Activated CD4-positive, alpha-beta T cell treated with anti-CD3 and anti-CD28 coated beads for 1 hour (primary cell): ENCODE data around the gene COL20A1.
"Not testable (repeated sequence)": the region's sequence is repeated elsewhere in the genome, so short reads cannot be mapped to it uniquely, and the experiment has no call there.

Source experiments
- DNase-seq: peaks from one replicate; pipeline ENCODE4 v3.0.0-alpha.2; 2020

COL20A1 gene

DNA sequence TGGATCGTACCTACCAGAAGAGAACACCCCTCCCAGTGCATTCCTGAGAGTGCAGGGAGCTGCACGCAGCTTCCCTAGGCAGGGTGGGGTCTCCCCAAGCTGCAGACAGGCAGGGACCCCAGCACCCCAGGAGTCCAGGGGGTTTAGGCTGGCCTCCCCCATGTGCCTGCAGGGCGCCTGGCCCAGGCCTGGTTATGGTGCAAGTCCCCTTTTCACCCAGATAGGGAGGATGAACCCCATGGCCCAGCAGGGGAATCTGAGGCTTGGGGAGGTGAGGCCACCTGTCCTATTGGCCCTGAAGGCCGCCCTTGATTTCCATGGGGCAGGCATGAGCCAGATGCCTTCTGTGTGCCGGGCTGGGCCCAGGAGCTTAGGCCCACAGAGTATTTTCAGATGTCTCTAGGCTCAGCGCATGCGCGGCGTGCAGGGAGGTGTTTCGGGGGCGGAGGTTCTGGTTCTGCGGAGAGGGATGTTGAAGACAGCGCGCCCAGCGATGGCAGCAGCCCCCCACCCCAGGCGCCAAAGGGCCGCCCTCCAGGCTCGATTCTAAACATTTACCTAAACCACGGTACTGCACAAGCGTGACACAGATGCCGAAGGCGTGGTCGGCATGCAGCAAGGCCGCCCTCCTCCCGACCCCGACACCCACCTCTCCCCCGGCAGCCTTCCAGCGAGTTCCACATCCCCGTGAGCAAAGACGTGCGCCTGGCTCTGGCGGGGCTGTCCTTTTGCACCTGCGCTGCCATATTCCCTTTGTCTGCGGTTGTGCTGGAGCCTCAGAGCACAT lies 29.4 kb downstream of the COL20A1 start:
- no peak for DNase-seq

DNA sequence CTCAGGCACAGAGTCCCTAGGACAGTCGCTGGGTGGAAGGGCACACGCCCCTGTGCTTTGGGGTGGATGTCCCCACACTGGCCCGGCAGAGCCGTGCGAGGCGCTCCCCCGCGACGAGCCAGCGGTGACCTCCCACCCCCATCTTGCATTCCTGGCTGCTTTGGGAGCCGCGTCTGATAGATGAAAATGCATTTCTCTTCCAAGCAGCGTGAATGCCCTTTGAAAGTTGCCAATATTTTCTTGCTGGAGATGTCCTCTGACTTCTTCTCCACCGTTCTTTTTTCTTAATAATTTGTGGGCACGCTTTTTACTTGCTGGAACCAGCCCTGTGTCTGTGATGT lies 29.9 kb downstream of the COL20A1 start:
- no peak for DNase-seq

DNA sequence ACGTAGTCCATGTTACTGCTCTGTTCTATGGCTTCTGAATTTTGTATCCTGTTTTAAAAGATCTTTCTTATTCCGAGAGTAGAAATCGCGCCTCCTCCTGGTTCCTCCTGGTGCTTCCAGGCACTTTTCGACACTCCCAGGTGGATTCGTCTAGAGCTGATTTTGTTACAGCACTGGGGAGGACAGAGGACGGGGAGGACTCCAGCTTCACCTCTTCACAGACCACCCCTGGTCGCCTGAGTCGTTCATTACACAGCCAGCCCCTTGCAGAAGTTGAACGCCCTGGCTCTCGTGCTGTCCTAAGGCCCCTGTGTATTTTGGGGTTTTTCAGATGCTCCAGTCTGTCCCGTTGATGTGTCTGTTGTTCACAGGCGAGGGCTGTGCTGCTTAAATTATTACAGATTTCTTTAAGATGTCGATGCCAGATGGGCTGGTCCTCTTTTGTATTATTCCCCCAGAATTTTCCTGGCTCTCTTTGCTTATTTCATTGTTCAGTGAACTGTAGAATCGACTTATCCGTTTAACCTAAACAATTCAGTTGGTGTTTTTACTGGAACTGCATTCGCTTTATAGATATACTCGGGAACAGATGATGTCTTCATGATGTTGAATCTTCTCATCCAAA lies 30.5 kb downstream of the COL20A1 start:
- DNase-seq = no peak

DNA sequence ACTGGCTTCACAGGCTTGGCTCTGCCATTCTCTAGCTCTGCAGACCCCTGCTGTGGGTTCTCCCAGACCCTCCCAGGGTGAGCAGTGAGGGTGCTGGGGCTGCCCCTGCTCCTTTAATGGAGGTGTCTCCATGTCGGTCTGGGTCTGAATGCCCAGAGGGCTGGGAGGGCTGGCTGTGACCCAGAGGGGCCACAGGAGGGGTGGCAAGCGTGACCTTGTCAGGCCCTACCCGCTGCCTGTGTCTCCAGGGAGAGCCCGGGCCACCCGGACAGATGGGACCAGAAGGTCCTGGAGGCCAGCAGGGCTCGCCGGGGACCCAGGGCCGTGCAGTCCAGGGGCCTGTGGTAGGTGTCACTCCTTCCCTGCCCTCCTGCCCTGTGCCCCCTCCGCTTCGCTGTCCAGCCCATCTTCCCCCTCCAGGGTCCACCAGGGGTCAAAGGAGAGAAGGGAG lies 32.1 kb downstream of the COL20A1 start:
- no peak for DNase-seq

DNA sequence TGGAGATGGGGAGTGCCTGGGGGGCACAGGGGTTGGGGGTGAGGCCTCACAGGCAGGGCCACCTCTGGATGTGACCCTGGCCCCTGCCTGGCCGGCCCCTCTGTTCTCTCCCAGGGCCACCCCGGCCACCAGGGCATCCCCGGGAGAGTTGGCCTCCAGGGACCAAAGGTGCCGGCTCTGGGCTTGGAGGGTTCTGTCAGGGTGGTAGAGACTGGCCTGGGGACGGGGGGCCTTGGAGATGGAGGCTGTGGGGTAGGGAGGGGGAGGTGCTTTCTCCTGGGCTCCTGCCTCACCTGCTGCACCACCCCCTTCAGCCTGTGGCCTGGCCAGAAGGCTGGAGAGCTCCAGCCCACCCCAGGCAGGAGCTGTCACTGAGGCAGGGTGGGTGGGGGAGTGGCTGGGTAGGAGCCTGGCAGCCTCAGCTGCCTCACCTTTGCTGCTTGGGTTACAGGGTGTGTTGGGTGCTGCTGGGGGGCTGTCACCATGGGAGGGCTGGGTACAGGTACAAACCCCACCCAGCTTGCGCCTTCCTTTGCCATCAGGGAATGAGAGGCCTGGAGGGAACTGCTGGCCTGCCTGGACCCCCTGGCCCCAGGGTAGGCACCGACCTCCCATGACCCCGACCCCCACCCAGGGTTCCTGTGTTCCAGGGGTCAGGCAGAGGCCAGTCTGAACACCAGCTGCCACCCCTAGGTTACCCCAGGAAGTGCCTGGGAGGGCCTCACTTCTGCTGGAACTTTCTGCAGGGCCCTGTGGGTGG lies 32.7 kb downstream of the COL20A1 start:
- no peak for DNase-seq

- DNase-seq = no peak
Observed at GRCh38 chr20:63326314-63327230, 33.6 kb downstream of the COL20A1 start.

DNA sequence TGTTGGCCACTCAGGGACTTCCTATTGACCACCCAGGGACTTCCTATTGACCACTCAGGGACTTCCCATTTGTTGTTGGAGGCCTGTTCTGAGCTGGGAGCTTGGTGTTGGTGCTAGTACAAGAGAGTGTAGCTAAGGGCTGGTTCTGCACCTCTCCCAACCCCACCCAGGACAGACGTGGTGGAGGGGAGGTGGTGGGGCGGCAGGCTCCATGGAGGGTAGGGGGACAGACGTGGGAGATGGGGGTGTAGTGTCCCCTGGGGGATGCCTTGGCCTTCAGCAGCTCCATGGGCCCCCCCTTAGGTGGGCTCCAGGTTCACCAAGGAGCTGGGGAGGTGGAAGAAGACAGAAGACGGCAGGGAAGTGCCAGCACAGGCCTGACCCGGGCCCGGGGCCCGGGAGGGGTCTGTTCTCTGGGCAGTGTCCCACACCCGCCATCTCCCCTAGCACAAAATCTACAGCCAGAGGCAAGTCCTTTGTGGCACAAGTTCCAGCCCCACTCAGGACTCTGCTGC lies 34.3 kb downstream of the COL20A1 start:
- DNase-seq = no peak

DNA sequence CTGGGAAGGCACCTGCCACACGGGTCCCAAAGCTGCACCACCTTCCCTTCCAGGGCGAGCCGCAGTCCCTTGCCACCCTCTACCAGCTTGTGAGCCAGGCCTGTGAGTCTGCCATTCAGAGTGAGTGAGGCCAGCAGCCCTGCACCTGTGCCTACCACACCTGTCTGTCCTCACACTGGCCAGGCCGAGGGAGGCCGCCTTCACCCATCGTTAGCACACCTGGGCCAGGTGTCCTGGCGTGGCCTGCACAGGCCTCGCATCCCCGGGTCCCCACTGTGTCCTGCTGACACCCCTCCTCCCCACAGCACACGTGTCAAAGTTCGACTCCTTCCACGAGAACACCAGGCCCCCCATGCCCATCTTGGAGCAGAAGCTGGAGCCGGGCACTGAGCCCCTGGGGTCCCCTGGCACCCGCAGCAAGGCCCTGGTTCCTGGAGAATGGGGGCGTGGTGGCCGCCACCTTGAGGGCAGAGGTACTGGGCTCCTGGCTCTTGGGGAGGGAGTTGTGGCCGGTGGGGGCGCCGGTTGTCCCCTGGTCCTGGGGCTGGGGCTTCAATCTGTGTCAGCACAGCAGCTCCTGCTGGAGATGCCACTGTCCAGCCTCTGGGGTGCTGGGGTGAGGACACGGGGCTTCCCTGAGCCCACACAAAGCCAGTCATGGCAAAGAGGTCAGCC lies 35.2 kb downstream of the COL20A1 start:
- no peak for DNase-seq

DNA sequence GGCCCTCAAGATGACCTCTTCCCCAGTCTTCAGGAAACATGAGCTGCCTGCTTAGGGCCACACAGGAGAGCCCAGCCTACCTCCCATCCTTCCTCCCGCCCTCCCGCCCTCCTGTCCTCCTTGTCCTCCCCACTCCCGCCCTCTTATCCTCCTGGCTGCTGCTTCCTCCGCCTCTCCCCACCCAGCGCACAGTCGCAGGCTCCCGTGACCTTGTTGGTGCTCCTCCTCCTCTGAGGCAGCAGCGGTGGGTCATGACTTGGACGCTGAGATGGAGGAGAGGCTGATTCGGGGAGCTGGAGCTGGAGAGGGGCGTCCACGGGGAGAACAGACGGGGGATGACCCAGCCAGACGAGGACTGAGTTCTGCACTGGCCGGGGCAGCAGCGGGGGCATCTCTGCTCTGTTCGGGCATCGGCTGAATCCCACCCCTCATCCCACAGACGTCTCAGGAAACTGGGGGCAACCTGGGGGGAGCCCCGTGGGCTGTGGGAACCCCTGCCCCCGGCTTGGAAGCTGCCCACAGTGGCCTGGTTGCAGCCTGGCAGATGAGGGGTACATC lies 35.8 kb downstream of the COL20A1 start:
- no peak for DNase-seq

GRCh38 chr20:63329331-63330083 lies 36.5 kb downstream of the COL20A1 start:
- DNase-seq = no peak

- DNase-seq = no peak
Observed at GRCh38 chr20:63330084-63330760, 37.2 kb downstream of the COL20A1 start.

DNA sequence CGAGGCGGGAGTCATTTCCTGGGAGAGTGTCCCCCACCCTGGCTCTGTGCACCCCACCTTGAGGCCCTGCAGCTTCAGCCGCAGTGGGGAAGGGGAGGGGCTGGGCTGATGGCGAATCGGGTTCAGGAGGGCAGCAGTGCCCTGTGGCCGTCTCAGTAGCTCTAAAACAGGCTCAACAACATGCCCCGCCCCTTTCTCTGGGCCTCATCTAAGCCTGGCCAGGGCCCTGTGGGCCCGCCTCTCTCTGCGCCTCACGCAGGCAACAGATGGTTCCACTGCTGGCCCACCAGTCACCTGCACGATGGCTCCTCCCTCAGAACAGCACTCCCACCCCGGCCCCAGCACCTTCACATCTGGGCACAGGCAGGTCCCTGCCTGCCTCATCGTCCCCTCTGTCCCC lies 38.0 kb downstream of the COL20A1 start:
- DNase-seq = no peak

DNA sequence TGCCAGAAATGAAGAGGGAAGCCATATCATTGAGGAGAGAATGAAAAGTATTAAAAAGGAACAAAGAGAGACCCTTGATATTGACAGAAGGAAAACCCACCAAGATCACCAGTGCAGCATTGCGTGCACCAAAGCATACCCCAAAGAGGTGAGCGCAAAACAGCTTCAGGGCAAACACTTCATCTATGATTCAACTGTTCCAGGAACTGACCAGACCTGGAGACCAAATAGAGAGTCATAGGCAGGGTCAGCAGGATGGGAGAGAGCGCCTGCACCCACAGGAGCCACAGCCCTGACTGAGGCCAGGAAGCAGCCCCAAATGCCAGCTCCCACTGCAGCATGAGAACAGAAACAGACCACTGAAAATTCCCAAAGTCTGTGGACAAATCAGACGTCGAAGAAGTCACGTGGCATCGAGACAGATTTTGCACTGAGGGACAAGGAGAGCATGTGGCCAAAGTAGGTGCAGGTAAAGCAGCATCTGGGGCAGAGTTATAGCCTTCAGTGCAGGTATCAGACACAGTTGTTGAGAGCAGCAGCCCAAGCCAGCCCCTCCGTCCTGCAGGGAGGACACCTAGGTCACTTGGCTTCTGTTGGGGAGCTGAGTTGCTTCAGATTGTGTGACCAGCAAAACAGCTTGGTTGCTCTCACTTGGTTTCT lies 38.9 kb downstream of the COL20A1 start:
- DNase-seq = no peak

DNA sequence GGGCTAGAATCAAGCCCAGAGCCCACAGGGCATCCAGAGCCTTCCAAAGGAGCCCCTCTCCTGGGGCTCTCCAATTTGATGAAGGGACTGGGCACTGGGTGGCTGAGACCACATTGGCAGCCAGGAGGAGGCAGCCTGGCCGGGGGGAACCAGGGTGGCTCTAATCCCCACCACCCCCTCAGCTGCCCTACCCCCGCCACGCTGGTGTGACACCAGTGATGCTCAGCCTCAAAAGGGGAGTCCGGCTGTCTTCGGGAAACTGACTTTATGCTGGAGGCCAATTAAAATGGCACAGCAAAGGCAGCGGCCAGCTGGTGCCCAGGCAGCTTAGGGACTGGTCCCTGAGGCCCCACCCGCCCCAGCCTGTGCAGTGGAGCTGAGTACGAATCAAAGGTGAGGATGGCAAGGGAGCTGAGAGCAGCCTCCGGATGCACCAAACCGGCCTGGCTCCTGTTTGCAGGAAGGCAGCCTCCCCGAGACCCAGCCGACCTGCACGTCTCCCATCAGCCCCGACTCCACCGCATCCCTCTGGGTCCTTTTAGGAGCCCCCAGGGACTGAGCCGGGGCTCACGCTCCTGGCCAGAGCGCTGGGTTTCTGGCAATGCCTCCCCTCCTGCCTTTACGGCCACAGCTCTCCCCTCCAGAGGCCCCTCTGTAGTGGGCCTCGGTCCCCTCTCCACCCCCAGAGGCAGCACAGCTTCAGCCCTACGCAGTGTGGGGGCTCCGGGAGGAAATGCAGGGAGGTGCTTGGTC lies 39.7 kb downstream of the COL20A1 start:
- no peak for DNase-seq

GRCh38 chr20:63333241-63333836 lies 40.4 kb downstream of the COL20A1 start:
- no peak for DNase-seq

- DNase-seq = no peak
Observed at GRCh38 chr20:63334356-63334755, 41.4 kb downstream of the COL20A1 start.

DNA sequence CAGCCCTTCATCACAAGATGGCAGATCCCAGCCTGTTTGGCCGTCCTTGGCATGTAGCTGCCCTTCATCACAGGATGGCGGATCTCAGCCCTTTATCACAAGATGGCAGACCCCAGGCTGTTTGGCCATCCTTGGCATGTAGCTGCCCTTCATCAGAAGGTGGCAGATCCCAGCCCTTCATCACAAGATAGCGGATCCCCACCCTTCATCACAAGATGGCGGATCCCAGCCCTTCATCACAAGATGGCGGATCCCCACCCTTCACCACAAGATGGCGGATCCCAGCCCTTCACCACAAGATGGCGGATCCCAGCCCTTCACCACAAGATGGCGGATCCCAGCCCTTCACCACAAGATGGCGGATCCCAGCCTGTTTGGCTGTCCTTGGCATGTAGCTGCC lies 42.1 kb downstream of the COL20A1 start:
- DNase-seq = not testable (repeated sequence)

GRCh38 chr20:63335711-63336110 lies 42.7 kb downstream of the COL20A1 start:
- no peak for DNase-seq
